GM19239 (cell line): ENCODE results near the gene SLCO3A1.

Source experiments
- DNase-seq: peaks from one replicate; pipeline ENCODE4 v3.0.0; 2011; ENCODE audit warnings: low spot score; ENCODE audit not compliant: insufficient read length
- FAIRE-seq: peaks from 2 replicates; lab custom pipeline; 2011; peaks lifted over from hg19 to GRCh38; lab: Jason Lieb, UNC

SLCO3A1 gene

GRCh38 chr15:91880373-91880772, 26.9 kb downstream of the SLCO3A1 start:
- FAIRE-seq = no peak

GRCh38 chr15:91881569-91882297, 28.2 kb downstream of the SLCO3A1 start:
- FAIRE-seq = no peak
- DNase-seq = no peak

More at GRCh38 chr15:91880373-91880772, 26.9 kb downstream of the SLCO3A1 start:
- DNase-seq = no peak

- FAIRE-seq = no peak
These were observed 29.5 kb downstream of the SLCO3A1 start for GRCh38 chr15:91882858-91883586.

GRCh38 chr15:91884606-91885005, 31.1 kb downstream of the SLCO3A1 start:
- DNase-seq (no peak), FAIRE-seq (no peak)

More at GRCh38 chr15:91882858-91883586, 29.5 kb downstream of the SLCO3A1 start:
- DNase-seq = no peak

- FAIRE-seq (no peak), DNase-seq (no peak)
These were observed 31.5 kb downstream of the SLCO3A1 start for GRCh38 chr15:91885054-91885453.

GRCh38 chr15:91885714-91886270, 32.3 kb downstream of the SLCO3A1 start:
- no peak for FAIRE-seq
- no peak for DNase-seq

GRCh38 chr15:91886878-91887277, 33.4 kb downstream of the SLCO3A1 start:
- DNase-seq (no peak), FAIRE-seq (no peak)

- DNase-seq (no peak), FAIRE-seq (no peak)
These were observed 33.8 kb downstream of the SLCO3A1 start for GRCh38 chr15:91887321-91887720.

- no peak for FAIRE-seq
- DNase-seq = no peak
These were observed 34.4 kb downstream of the SLCO3A1 start for GRCh38 chr15:91887921-91888373.

GRCh38 chr15:91889111-91889815, 35.8 kb downstream of the SLCO3A1 start:
- FAIRE-seq (no peak), DNase-seq (no peak)

- FAIRE-seq = no peak
- no peak for DNase-seq
These were observed 37.1 kb downstream of the SLCO3A1 start for GRCh38 chr15:91890614-91891013.

- no peak for FAIRE-seq
These were observed 37.6 kb downstream of the SLCO3A1 start for GRCh38 chr15:91891101-91891500.

GRCh38 chr15:91891788-91892345, 38.4 kb downstream of the SLCO3A1 start:
- DNase-seq (no peak), FAIRE-seq (no peak)

More at GRCh38 chr15:91891101-91891500, 37.6 kb downstream of the SLCO3A1 start:
- no peak for DNase-seq

GRCh38 chr15:91892436-91892835, 38.9 kb downstream of the SLCO3A1 start:
- DNase-seq (no peak), FAIRE-seq (no peak)

GRCh38 chr15:91894606-91895005, 41.1 kb downstream of the SLCO3A1 start:
- no peak for DNase-seq
- FAIRE-seq = no peak

GRCh38 chr15:91895051-91895450, 41.5 kb downstream of the SLCO3A1 start:
- DNase-seq (no peak), FAIRE-seq (no peak)

GRCh38 chr15:91896341-91897055, 43.0 kb downstream of the SLCO3A1 start:
- DNase-seq (no peak), FAIRE-seq (no peak)

GRCh38 chr15:91897585-91898372, 44.3 kb downstream of the SLCO3A1 start:
- DNase-seq = no peak
- no peak for FAIRE-seq

GRCh38 chr15:91898843-91899242, 45.3 kb downstream of the SLCO3A1 start:
- DNase-seq (no peak), FAIRE-seq (no peak)
